Measurements from ENCODE around the gene BEND3.

DNA sequence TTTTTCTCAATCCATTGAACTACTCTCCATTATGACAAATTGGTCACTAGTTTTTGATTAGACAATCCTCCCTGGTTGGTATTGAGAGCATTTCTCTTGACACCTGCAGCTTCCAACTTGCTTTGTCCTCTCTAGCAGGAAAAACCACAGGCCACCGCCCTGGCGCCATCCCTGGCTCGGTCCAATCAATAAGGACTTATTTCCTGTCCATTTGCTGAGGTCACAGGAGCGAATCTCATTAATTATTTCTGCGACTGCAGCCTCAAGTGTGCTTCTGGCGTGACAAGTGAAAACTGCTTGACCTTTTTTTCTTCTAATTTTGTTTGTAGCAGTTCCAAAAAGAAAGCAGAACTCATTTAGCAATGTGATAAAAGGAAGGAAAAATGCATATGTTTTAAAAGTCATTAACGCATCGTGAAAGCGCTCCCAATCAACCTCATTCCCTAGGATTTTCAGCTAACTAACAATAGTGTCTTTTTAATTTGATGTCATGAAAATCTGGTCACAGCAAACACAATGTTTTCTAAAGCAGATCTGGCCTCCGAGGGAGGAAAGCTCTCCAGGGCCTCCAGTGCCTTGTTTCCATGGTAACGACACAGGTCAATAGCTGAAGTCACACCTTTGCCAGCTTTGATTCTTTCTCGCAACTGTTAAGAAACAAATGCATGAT is 39.0 kb upstream of the BEND3 start:
- no peak for TF ChIP-seq EP300 (IDR thresholded peaks at IDR 0.05)
- no peak for TF ChIP-seq HMGXB4 (CRISPR knock-in tag; IDR thresholded peaks at IDR 0.05; ENCODE audit: borderline replicate concordance)
- TF ChIP-seq, protein P1, sequence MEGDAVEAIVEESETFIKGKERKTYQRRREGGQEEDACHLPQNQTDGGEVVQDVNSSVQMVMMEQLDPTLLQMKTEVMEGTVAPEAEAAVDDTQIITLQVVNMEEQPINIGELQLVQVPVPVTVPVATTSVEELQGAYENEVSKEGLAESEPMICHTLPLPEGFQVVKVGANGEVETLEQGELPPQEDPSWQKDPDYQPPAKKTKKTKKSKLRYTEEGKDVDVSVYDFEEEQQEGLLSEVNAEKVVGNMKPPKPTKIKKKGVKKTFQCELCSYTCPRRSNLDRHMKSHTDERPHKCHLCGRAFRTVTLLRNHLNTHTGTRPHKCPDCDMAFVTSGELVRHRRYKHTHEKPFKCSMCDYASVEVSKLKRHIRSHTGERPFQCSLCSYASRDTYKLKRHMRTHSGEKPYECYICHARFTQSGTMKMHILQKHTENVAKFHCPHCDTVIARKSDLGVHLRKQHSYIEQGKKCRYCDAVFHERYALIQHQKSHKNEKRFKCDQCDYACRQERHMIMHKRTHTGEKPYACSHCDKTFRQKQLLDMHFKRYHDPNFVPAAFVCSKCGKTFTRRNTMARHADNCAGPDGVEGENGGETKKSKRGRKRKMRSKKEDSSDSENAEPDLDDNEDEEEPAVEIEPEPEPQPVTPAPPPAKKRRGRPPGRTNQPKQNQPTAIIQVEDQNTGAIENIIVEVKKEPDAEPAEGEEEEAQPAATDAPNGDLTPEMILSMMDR (IDR thresholded peaks at IDR 0.05) = no peak
- TF ChIP-seq POLR2A (IDR thresholded peaks at IDR 0.05; ENCODE audit: low read length) = no peak
- TF ChIP-seq REST (IDR thresholded peaks at IDR 0.05) = no peak
- TF ChIP-seq POLR2AphosphoS2 (conservative IDR thresholded peaks at IDR 0.05; ENCODE audit: low read length) = no peak
